Prostate gland (tissue), 2 donors: Measurements from ENCODE around the gene HOXA7.

Experiments used
- POLR2A ChIP-seq: fragments of 450-650 bp; IDR thresholded peaks from one replicate; pipeline ENCODE4 v1.6.1; 2016; ENCODE audit warnings: antibody characterized with exemption, mild to moderate bottlenecking
- POLR2AphosphoS5 ChIP-seq: sonication (generic); formaldehyde crosslinking; IDR thresholded peaks from one replicate; pipeline ENCODE4 v1.6.1; 2017; ENCODE audit warnings: antibody characterized with exemption
- TF ChIP-seq, protein P1 (sequence below), 4 experiments: fragments of 200-600 bp in 2 of 4; fragments of 450-650 bp in 2 of 4; sonication (generic) in 2 of 4; IDR thresholded peaks; 1 replicate in 3 of 4; 2 replicates in 1 of 4; pipeline ENCODE4 v1.5.1; 2016 to 2019; ENCODE audit warnings: antibody characterized with exemption in 4 of 4, mild to moderate bottlenecking in 2 of 4, moderate library complexity in 2 of 4

DNA sequence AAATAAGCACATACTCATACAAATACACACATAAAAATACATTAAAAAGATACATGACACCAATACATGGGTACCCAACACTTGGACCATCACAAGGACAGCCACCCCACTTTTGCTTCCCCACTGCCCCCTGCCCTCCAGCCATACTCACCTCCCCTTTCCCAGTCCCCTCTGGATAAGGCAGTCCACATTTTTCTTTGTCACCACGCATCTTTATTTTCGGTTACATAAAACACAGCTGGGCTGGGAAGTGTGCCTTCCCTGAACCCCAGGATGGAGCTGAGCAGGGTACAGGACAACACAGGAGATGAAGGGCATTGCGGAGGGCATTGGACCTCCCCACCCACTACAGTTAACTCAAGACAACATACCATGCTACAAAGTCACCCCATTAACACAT is 2.9 kb downstream of the HOXA7 start:
- TF ChIP-seq, protein P1, sequence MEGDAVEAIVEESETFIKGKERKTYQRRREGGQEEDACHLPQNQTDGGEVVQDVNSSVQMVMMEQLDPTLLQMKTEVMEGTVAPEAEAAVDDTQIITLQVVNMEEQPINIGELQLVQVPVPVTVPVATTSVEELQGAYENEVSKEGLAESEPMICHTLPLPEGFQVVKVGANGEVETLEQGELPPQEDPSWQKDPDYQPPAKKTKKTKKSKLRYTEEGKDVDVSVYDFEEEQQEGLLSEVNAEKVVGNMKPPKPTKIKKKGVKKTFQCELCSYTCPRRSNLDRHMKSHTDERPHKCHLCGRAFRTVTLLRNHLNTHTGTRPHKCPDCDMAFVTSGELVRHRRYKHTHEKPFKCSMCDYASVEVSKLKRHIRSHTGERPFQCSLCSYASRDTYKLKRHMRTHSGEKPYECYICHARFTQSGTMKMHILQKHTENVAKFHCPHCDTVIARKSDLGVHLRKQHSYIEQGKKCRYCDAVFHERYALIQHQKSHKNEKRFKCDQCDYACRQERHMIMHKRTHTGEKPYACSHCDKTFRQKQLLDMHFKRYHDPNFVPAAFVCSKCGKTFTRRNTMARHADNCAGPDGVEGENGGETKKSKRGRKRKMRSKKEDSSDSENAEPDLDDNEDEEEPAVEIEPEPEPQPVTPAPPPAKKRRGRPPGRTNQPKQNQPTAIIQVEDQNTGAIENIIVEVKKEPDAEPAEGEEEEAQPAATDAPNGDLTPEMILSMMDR (IDR thresholded peaks at IDR 0.05), result no peak
- TF ChIP-seq POLR2AphosphoS5, result no peak
- no peak for TF ChIP-seq POLR2A
